Measurements from ENCODE around the gene HSPG2. TPM values are rescaled to one million over a fixed set of nuclear protein-coding genes. Genes with fewer than 3 reads are reported as not detected.

Gene HSPG2
- total and polyA plus RNA-seq, 8 donors: 150 to 434 (median 196) TPM

- H3K27me3 ChIP-seq: no peaks in the 10 kb centered on the region
- peaks cover 26 to 69% of the 10 kb centered on the region in 2 donors for H3K4me1 ChIP-seq
- no peak overlapping the region for H3K27ac ChIP-seq
- ATAC-seq (no peak), DNase-seq (no peak)
- no peaks in the 10 kb centered on the region for H3K36me3 ChIP-seq
- no peaks in the 10 kb centered on the region for H3K9me3 ChIP-seq
- no peak overlapping the region for H3K4me3 ChIP-seq
- intact Hi-C loops (cut with DNase I): no loop called here
- no peak for TF ChIP-seq CTCF (IDR thresholded peaks at IDR 0.05)
Observed at GRCh38 chr1:21916447-21917238, 20.5 kb downstream of the HSPG2 start.

GRCh38 chr1:21914880-21915640 is 22.1 kb downstream of the HSPG2 start:
- intact Hi-C loops (cut with DNase I): no loop called here
- Histone ChIP-seq H3K27ac (peak overlapping the region; percentile 23 to 48), H3K9me3 (no peaks in the 10 kb centered on the region), H3K4me3 (no peak overlapping the region), H3K27me3 (no peaks in the 10 kb centered on the region), H3K36me3 (no peaks in the 10 kb centered on the region), H3K4me1 (peaks cover 41 to 71% of the 10 kb centered on the region in 2 donors)
- DNase-seq (no peak), ATAC-seq (peak; percentile 9)
- TF ChIP-seq CTCF (IDR thresholded peaks at IDR 0.05): no peak

- no peak for TF ChIP-seq CTCF (IDR thresholded peaks at IDR 0.05)
- Histone ChIP-seq H3K27ac (peak overlapping the region in 1 of 2 donors; percentile 48), H3K4me3 (no peak overlapping the region), H3K4me1 (peaks cover 48 to 77% of the 10 kb centered on the region in 2 donors), H3K9me3 (no peaks in the 10 kb centered on the region), H3K27me3 (no peaks in the 10 kb centered on the region), H3K36me3 (no peaks in the 10 kb centered on the region)
- DNase-seq: no peak
- no peak for ATAC-seq
- intact Hi-C loops (cut with DNase I): no loop called here
Observed at GRCh38 chr1:21914450-21914849, 22.7 kb downstream of the HSPG2 start.

- no peaks in the 10 kb centered on the region for H3K36me3 ChIP-seq
- ATAC-seq (no peak), DNase-seq (no peak)
- H3K4me1 ChIP-seq: peaks cover 54 to 84% of the 10 kb centered on the region in 2 donors
- intact Hi-C loops (cut with DNase I): no loop called here
- peak overlapping the region in 1 of 2 donors; percentile 81 for H3K27ac ChIP-seq
- no peaks in the 10 kb centered on the region for H3K9me3 ChIP-seq
- no peak for TF ChIP-seq CTCF (IDR thresholded peaks at IDR 0.05)
- no peak overlapping the region for H3K4me3 ChIP-seq
- no peaks in the 10 kb centered on the region for H3K27me3 ChIP-seq
Observed at GRCh38 chr1:21913763-21914162, 23.3 kb downstream of the HSPG2 start.

GRCh38 chr1:21913258-21913657 is 23.9 kb downstream of the HSPG2 start:
- no peak for DNase-seq
- intact Hi-C loops (cut with DNase I): no loop called here
- TF ChIP-seq CTCF (IDR thresholded peaks at IDR 0.05): no peak

More at GRCh38 chr1:21913258-21913657, 23.9 kb downstream of the HSPG2 start:
- Histone ChIP-seq H3K9me3 (no peaks in the 10 kb centered on the region), H3K27me3 (no peaks in the 10 kb centered on the region), H3K27ac (peak overlapping the region in 1 of 2 donors; percentile 81), H3K4me1 (peaks cover 59 to 89% of the 10 kb centered on the region in 2 donors), H3K36me3 (no peaks in the 10 kb centered on the region), H3K4me3 (no peak overlapping the region)
- ATAC-seq: no peak

Data from left lung (tissue), 10 donors.